Chondrocyte (in vitro differentiated cells): Measurements from ENCODE around the gene GADL1. TPM values are rescaled to one million over a fixed set of nuclear protein-coding genes. Genes with fewer than 3 reads are reported as not detected.
A peak's percentile ranks its signal among the peaks of the same experiment; 100 is the strongest.

Experiments
- DNase-seq: peaks from one replicate; pipeline ENCODE4 v3.0.0; 2021; ENCODE audit warnings: mixed read lengths, low spot score
- H3K27ac Mint-ChIP-seq: one replicate; pipeline ENCODE4 v1.8.0; 2021; ENCODE audit warnings: mild to moderate bottlenecking, moderate library complexity, mixed read lengths; ENCODE audit not compliant: unreplicated experiment
- H3K27me3 Mint-ChIP-seq: 2 replicates; pipeline ENCODE4 v1.8.0; 2021; ENCODE audit warnings: low read depth, mixed read lengths
- H3K36me3 Mint-ChIP-seq: 2 replicates; pipeline ENCODE4 v1.8.0; 2021; ENCODE audit warnings: low read depth, mixed read lengths
- H3K4me1 Mint-ChIP-seq: 2 replicates; pipeline ENCODE4 v1.8.0; 2021; ENCODE audit warnings: low read depth, mild to moderate bottlenecking, mixed read lengths
- H3K4me3 Mint-ChIP-seq: one replicate; pipeline ENCODE4 v1.8.0; 2021; ENCODE audit warnings: mild to moderate bottlenecking, moderate library complexity, mixed read lengths; ENCODE audit not compliant: unreplicated experiment
- H3K9me3 Mint-ChIP-seq: 2 replicates; pipeline ENCODE4 v1.8.0; 2021; ENCODE audit warnings: low read depth, mixed read lengths
- CTCF ChIP-seq: fragments of 200-600 bp; sonication (generic); IDR thresholded peaks from 2 replicates; pipeline ENCODE4 v1.5.0; 2021; ENCODE audit warnings: antibody characterized with exemption, mild to moderate bottlenecking, moderate library complexity
- total RNA-seq: library from RNA; stranded (reverse); gene quantifications from 3 replicates; pipeline ENCODE4 v1.2.1, GENCODE V29; 2021

The GADL1 gene
- total RNA-seq, 1 donor from 2014 or later = not detected

- Mint-ChIP-seq H3K9me3 (no peaks in the 10 kb centered on the region), H3K4me1 (peaks cover 3% of the 10 kb centered on the region), H3K36me3 (no peaks in the 10 kb centered on the region), H3K27me3 (no peaks in the 10 kb centered on the region), H3K4me3 (no peak overlapping the region), H3K27ac (no peak overlapping the region)
- TF ChIP-seq CTCF = no peak
- no peak for DNase-seq
Measured at GRCh38 chr3:30752491-30752890, 142.0 kb downstream of the GADL1 start.

GRCh38 chr3:30751610-30752299, 142.7 kb downstream of the GADL1 start:
- no peak overlapping the region for H3K4me3 Mint-ChIP-seq
- DNase-seq = no peak
- no peaks in the 10 kb centered on the region for H3K36me3 Mint-ChIP-seq
- TF ChIP-seq CTCF = peak; percentile 82
- no peaks in the 10 kb centered on the region for H3K27me3 Mint-ChIP-seq
- no peak overlapping the region for H3K27ac Mint-ChIP-seq
- H3K9me3 Mint-ChIP-seq = no peaks in the 10 kb centered on the region
- peaks cover 3% of the 10 kb centered on the region for H3K4me1 Mint-ChIP-seq

- H3K4me3 Mint-ChIP-seq = no peak overlapping the region
- no peaks in the 10 kb centered on the region for H3K36me3 Mint-ChIP-seq
Measured at GRCh38 chr3:30750967-30751366, 143.5 kb downstream of the GADL1 start.

GRCh38 chr3:30749230-30749629, 145.2 kb downstream of the GADL1 start:
- Mint-ChIP-seq H3K4me1 (peaks cover 3% of the 10 kb centered on the region), H3K36me3 (no peaks in the 10 kb centered on the region), H3K9me3 (no peaks in the 10 kb centered on the region), H3K27ac (no peak overlapping the region), H3K27me3 (no peaks in the 10 kb centered on the region), H3K4me3 (no peak overlapping the region)
- no peak for TF ChIP-seq CTCF
- no peak for DNase-seq

More at GRCh38 chr3:30750967-30751366, 143.5 kb downstream of the GADL1 start:
- no peak overlapping the region for H3K27ac Mint-ChIP-seq
- TF ChIP-seq CTCF = no peak
- peaks cover 3% of the 10 kb centered on the region for H3K4me1 Mint-ChIP-seq
- H3K9me3 Mint-ChIP-seq = no peaks in the 10 kb centered on the region
- H3K27me3 Mint-ChIP-seq = no peaks in the 10 kb centered on the region
- DNase-seq = no peak

- DNase-seq = no peak
- H3K27ac Mint-ChIP-seq = no peak overlapping the region
- peak; percentile 81 for TF ChIP-seq CTCF
- no peak overlapping the region for H3K4me3 Mint-ChIP-seq
- no peaks in the 10 kb centered on the region for H3K36me3 Mint-ChIP-seq
- H3K9me3 Mint-ChIP-seq = no peaks in the 10 kb centered on the region
- no peaks in the 10 kb centered on the region for H3K4me1 Mint-ChIP-seq
- H3K27me3 Mint-ChIP-seq = no peaks in the 10 kb centered on the region
Measured at GRCh38 chr3:30747771-30748281, 146.6 kb downstream of the GADL1 start.
